ENCODE results near the gene C16orf82.

The C16orf82 gene

GRCh38 chr16:27029525-27029924 lies 37.2 kb upstream of the C16orf82 start:
- no peak for DNase-seq (ENCODE audit: low read depth, low spot score)
- ChIA-PET CTCF (no interaction called here), POLR2A (no interaction called here)
- H3K4me3 ChIP-seq (ENCODE audit: low read depth, low read length) = no peak overlapping the region
- no peak for TF ChIP-seq CTCF (IDR thresholded peaks at IDR 0.05; ENCODE audit: insufficient read depth, low read length, missing control alignments)

- no peak for TF ChIP-seq CTCF (IDR thresholded peaks at IDR 0.05; ENCODE audit: insufficient read depth, low read length, missing control alignments)
- ChIA-PET CTCF (no interaction called here), POLR2A (no interaction called here)
- H3K4me3 ChIP-seq (ENCODE audit: low read depth, low read length) = no peak overlapping the region
- no peak for DNase-seq (ENCODE audit: low read depth, low spot score)
These were observed 33.3 kb upstream of the C16orf82 start for GRCh38 chr16:27033281-27033979.

GRCh38 chr16:27040732-27041131 lies 26.0 kb upstream of the C16orf82 start:
- no peak overlapping the region for H3K4me3 ChIP-seq (ENCODE audit: low read depth, low read length)
- no peak for TF ChIP-seq CTCF (IDR thresholded peaks at IDR 0.05; ENCODE audit: insufficient read depth, low read length, missing control alignments)
- POLR2A ChIA-PET = no interaction called here
- no peak for DNase-seq (ENCODE audit: low read depth, low spot score)
- CTCF ChIA-PET = no interaction called here

GRCh38 chr16:27046958-27047518 lies 19.7 kb upstream of the C16orf82 start:
- no peak for DNase-seq (ENCODE audit: low read depth, low spot score)
- CTCF ChIA-PET = no interaction called here
- no peak overlapping the region for H3K4me3 ChIP-seq (ENCODE audit: low read depth, low read length)
- no peak for TF ChIP-seq CTCF (IDR thresholded peaks at IDR 0.05; ENCODE audit: insufficient read depth, low read length, missing control alignments)
- POLR2A ChIA-PET = interaction anchor here (0.6 kb wide), 1 partner anchor 382 kb away, joined by 4 read pairs; no protein-coding TSS in a partner anchor

GRCh38 chr16:27048316-27048715 lies 18.4 kb upstream of the C16orf82 start:
- TF ChIP-seq CTCF (IDR thresholded peaks at IDR 0.05; ENCODE audit: insufficient read depth, low read length, missing control alignments) = no peak
- POLR2A ChIA-PET = no interaction called here
- no peak overlapping the region for H3K4me3 ChIP-seq (ENCODE audit: low read depth, low read length)
- CTCF ChIA-PET = no interaction called here
- DNase-seq (ENCODE audit: low read depth, low spot score) = no peak

GRCh38 chr16:27049117-27049516 lies 17.6 kb upstream of the C16orf82 start:
- no peak overlapping the region for H3K4me3 ChIP-seq (ENCODE audit: low read depth, low read length)
- ChIA-PET POLR2A (no interaction called here), CTCF (no interaction called here)
- no peak for TF ChIP-seq CTCF (IDR thresholded peaks at IDR 0.05; ENCODE audit: insufficient read depth, low read length, missing control alignments)
- DNase-seq (ENCODE audit: low read depth, low spot score) = no peak
